Measurements from ENCODE around the gene ACKR4.
A peak's percentile ranks its signal among the peaks of the same experiment; 100 is the strongest.

Gene ACKR4

DNA sequence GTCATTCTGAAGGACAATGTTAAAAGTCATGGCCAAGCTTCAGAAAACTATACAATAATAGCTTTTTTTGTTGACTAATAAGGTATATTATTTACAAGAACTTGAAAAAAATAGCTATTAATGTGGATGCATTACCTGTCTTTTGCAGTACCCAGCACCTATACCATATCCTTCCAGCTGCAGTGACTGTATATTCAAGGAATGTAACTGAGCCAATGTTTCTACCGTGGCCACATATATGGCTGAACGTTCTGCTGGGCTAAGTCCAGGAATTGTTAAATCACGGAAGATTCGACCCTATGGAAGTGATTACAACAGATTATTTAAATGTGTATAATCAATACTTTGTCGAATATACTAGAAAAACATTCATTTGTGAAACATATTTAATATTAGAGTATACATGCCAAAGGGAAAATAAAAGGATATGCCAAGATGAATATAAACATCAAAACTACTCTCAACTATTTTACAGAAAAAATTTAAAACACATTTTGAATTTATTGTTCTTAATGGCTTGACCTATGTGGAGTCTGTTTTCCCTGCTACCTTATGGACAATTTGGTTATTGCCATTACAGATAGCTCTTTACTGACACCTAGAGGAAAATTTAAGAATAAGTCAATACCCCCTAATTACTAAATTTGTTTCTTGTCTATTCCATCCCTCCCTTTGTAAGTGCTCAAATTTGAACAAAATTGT is 44.9 kb downstream of the ACKR4 start:
- peak; percentile 68 for DNase-seq

DNA sequence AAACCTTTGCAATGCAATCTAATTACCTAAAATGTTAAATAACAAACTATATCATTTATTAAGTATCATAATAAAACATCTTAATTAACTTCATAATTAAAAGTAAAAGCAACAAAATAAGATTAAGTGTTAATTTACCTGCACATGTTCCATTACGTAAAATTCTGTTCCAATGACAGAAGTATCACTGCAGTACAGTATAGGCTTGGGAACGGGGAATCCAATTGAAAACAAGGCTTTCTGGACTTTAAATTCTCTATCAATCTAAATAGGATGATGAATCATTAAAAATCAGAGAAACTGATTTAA is 45.4 kb downstream of the ACKR4 start:
- DNase-seq: no peak

DNA sequence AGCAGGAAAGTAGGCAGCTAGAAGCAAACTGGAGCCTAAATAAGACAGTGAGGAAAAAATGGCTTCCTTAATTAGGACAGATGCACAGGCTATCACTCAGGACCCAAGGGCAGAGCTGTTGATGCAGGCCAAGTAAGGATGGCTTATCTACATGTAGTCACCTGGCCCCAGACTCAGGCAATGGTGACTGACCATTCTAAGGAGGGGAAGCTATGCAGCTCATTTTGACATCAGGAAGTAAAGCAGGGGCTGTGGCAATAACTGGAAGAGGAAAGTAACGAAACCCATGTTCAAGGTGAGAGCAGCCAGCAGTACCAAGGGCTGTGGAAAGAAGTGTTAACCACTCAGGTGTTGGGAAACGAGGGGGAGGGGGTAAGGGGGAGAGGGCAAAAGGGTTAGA is 46.3 kb downstream of the ACKR4 start:
- no peak for DNase-seq

DNA sequence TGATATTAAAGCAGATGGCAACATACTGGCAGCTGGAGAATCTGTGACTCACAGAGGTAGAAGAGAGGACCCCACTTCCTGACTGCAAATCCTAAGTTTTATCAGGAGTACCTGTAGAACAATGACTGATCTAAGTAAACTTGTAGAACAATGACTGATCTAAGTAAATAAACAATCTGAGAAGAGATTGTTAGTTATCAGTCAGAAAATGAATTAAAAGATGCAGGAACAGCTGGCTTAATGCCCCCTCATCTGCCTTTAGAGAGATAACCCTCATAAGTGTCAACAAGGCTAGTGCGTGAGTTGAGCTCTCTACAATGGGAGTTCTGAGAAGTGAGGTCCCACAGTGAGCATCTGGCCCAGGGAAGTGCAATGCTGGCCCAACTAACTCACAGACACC is 48.0 kb downstream of the ACKR4 start:
- DNase-seq: no peak

DNA sequence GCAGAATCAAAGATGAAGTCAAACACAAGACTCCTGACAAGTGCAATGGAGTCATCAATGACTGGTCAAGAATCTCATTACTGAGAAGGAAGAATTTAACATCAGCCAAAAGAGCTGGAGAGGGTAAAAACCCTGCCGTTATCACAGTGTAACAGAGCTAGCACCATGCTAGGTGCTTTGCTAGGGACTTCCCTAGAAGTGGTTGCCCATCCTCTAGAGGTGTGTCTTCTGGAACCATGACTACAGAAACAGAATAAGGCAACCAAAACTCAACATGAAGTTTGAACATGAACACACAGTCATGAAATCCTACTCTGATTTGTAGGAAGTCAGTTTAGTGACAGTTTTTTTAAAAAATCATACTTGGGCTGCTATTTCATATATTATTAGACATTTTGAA is 53.1 kb downstream of the ACKR4 start:
- DNase-seq: no peak
